Left lung (tissue), 10 donors: Measurements from ENCODE around the gene ARFRP1. TPM values are rescaled to one million over a fixed set of nuclear protein-coding genes. Genes with fewer than 3 reads are reported as not detected.

Source experiments
- ATAC-seq: fragments of 200-7000 bp; cut with Tn5 transposase; one replicate; pipeline ENCODE4 v1.9.1; 2020; ENCODE audit warnings: moderate library complexity
- DNase-seq, 4 donors: peaks; one replicate each; pipeline ENCODE4 v3.0.0-alpha.2; 2013 to 2020
- H3K27ac ChIP-seq, 2 donors: fragments of 200-600 bp; sonication (generic) in 1 of 2; one replicate each; pipeline versions ENCODE4 v1.5.0 to v1.8.0; 2020 to 2021
- H3K27me3 ChIP-seq, 2 donors: fragments of 200-600 bp; sonication (generic) in 1 of 2; one replicate each; pipeline versions ENCODE4 v1.5.0 to v1.8.0; 2020 to 2021
- H3K36me3 ChIP-seq, 2 donors: fragments of 200-600 bp; sonication (generic) in 1 of 2; one replicate each; pipeline versions ENCODE4 v1.5.0 to v1.8.0; 2020 to 2021
- H3K4me1 ChIP-seq, 2 donors: fragments of 200-600 bp; one replicate each; pipeline ENCODE4 v1.8.0; 2021
- H3K4me3 ChIP-seq, 2 donors: fragments of 200-600 bp; sonication (generic) in 1 of 2; one replicate each; pipeline versions ENCODE4 v1.5.0 to v1.8.0; 2020 to 2021; ENCODE audit warnings: mild to moderate bottlenecking in 1 of 2
- H3K9me3 ChIP-seq, 2 donors: fragments of 200-600 bp; sonication (generic) in 1 of 2; one replicate each; pipeline versions ENCODE4 v1.5.0 to v1.8.0; 2020 to 2021
- CTCF ChIP-seq, 2 donors: fragments of 200-600 bp; sonication (generic) in 1 of 2; IDR thresholded peaks; one replicate each; pipeline versions ENCODE4 v1.5.0 to v1.8.0; 2021; ENCODE audit warnings: antibody characterized with exemption in 2 of 2
- intact Hi-C, 2 donors: fragments of 100-400 bp; cut with DNase I; formaldehyde crosslinking; loops; one replicate each; pipeline versions ENCODE4 v1.11.2 to v1.14.2; 2022
- polyA plus RNA-seq, 6 donors: library from polyadenylated mRNA; unstranded; fragments of 120-200 nt; gene quantifications; one replicate each; pipeline ENCODE4 v1.2.1, GENCODE V29; 2013; ENCODE audit not compliant: insufficient read length in 6 of 6
- total RNA-seq, 2 donors: library from RNA; stranded (reverse); fragmentation: NEBNext Ultra II Directional; extraction: Animal tissue kit (Norgen Biotek cat#: 25700); gene quantifications; one replicate each; pipeline ENCODE4 v1.2.1, GENCODE V29; 2021
- donor health status: DM: no; HTN: yes; CAD: no.
- donor health status: DM: no; HTN: no; CAD: no.

ARFRP1 gene
- total and polyA plus RNA-seq, 8 donors = 29.1 to 46.9 (median 32.8) TPM

DNA sequence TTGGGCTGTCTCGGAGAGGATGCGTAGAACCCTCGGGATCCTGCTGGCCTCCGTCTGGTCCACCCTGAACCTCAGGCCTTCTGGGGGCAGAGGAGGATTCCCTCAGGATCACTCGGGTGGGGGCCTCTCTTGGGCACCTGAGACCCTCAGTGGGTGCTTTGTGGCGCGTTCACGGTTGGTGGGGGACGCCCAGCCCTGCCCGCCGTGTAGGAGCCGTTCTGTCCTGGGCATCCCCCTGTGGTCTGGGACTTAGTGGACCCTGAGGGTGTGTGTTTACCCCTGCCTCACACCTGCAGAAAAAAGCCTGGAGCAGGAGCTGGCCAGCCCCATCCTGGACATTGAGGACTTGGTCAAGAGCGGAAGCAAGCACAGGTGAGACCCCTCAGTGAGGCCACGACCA, 42.1 kb downstream of the ARFRP1 start:
- H3K9me3 ChIP-seq = no peaks in the 10 kb centered on the region
- H3K4me3 ChIP-seq = no peak overlapping the region
- H3K36me3 ChIP-seq = peaks cover 0 to 83% of the 10 kb centered on the region in 2 donors
- H3K27ac ChIP-seq = no peak overlapping the region
- no peaks in the 10 kb centered on the region for H3K4me1 ChIP-seq
- H3K27me3 ChIP-seq = no peaks in the 10 kb centered on the region
- TF ChIP-seq CTCF (IDR thresholded peaks at IDR 0.05) = no peak
- intact Hi-C loops = no loop called here
- DNase-seq (no peak), ATAC-seq (no peak)

GRCh38 chr20:63664861-63665594, 42.7 kb downstream of the ARFRP1 start:
- TF ChIP-seq CTCF (IDR thresholded peaks at IDR 0.05) = no peak
- ATAC-seq (no peak), DNase-seq (peak in 1 of 4 donors; percentile 75)
- H3K9me3 ChIP-seq = no peaks in the 10 kb centered on the region
- intact Hi-C loops = no loop called here
- no peaks in the 10 kb centered on the region for H3K27me3 ChIP-seq
- no peak overlapping the region for H3K4me3 ChIP-seq
- H3K36me3 ChIP-seq = peaks cover 0 to 85% of the 10 kb centered on the region in 2 donors
- peaks cover 0 to 3% of the 10 kb centered on the region in 2 donors for H3K4me1 ChIP-seq
- H3K27ac ChIP-seq = no peak overlapping the region

DNA sequence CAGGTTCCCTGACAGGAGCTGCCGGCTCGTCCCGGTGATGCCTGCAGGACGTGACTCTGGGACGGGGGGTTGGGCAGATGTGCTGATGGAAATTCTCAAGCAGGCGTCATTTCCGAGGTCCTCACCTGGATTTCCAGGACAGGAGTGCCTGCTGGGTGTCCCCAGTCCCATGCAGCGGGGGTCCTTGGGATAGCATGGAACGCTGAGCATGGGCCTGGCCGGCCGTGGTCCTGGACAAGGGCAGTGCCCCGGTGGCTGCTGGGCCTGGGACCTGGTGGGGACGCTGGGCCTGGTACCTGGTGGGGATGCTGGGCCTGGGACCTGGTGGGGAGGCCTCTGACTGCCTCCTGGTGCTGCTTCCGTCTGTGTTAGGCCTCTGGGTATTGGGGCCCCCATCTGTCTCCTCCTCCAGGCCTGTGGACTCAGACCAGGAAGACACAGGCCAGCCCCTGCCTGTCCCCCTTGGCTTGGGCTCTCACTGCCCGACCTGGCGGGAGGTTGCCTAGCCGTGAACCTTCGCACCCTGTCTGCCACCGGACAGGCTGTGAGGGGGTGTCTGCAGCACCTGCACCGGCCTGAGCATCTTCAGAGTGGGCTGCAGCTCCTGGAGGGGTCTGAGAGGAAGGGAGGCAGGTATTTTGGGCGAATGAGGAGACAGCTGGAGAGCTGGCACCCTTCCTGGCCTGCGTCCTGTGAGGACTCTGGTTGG, 43.5 kb downstream of the ARFRP1 start:
- H3K36me3 ChIP-seq = peaks cover 0 to 84% of the 10 kb centered on the region in 2 donors
- TF ChIP-seq CTCF (IDR thresholded peaks at IDR 0.05) = no peak
- DNase-seq (peak in 1 of 4 donors; percentile 71), ATAC-seq (no peak)
- no peaks in the 10 kb centered on the region for H3K9me3 ChIP-seq
- no peak overlapping the region for H3K4me3 ChIP-seq
- H3K4me1 ChIP-seq = peaks cover 3 to 11% of the 10 kb centered on the region in 2 donors
- no peaks in the 10 kb centered on the region for H3K27me3 ChIP-seq
- no peak overlapping the region for H3K27ac ChIP-seq
- intact Hi-C loops = no loop called here

DNA sequence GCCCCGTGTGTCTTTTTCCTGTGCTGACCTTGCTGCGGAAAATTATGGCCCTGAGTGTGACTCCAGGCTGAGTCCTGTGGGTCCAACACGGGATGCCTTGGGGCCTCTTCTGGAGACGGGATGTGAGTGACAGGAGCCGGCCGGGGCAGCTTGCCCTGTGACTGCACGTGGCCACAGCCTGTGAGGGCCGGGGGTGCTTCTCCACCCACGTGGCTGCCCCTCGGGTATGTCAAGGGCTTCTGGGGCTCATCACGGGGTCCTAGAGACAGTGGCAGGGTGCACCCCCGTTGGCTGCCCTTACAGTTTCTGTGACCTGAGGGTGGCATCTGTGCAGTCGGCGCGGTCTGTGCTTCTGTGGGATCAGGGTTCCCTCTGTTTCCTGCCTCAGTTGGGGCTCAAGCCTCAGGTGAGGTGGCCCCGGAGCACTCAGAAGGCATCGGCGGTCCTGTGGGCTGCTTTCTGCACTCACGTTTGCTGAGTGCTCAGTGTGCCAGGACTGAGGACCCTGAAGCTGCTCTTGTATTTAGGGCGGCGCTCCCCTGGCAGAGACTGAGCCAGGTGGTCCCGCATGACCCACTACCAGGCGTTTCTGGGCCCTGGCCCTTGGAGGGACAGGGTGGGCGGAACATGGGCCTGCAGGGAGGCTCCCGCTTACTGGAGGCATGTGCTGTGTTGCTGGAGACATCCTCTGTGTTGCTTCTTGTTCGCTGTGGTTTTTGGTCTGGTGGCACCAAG, 44.3 kb downstream of the ARFRP1 start:
- no peak for TF ChIP-seq CTCF (IDR thresholded peaks at IDR 0.05)
- ATAC-seq (no peak), DNase-seq (peak in 1 of 4 donors; percentile 55)
- no peak overlapping the region for H3K27ac ChIP-seq
- no peaks in the 10 kb centered on the region for H3K9me3 ChIP-seq
- intact Hi-C loops = no loop called here
- peaks cover 7 to 15% of the 10 kb centered on the region in 2 donors for H3K4me1 ChIP-seq
- H3K27me3 ChIP-seq = no peaks in the 10 kb centered on the region
- no peak overlapping the region for H3K4me3 ChIP-seq
- H3K36me3 ChIP-seq = peaks cover 0 to 76% of the 10 kb centered on the region in 2 donors

DNA sequence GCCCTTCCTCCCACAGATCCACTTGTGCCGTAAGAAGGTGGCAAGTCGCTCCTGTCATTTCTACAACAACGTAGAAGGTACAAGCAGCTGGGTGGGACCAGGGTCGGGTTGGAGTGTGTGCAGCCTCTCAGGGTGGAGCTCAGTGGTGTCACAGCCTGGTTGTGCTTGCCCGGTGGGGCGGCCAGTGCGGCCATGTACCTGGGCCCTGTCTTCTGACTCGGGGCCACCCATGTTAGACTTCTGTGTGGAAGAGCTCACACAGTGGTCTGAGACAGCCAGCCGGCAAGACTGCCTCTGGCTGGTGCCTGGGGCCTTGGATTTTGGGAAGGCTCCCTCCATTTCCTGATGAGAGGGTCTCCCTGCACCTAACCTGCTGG, 45.0 kb downstream of the ARFRP1 start:
- no peaks in the 10 kb centered on the region for H3K27me3 ChIP-seq
- no peak overlapping the region for H3K27ac ChIP-seq
- H3K4me3 ChIP-seq = no peak overlapping the region
- no peak for ATAC-seq
- H3K4me1 ChIP-seq = peaks cover 9 to 18% of the 10 kb centered on the region in 2 donors
- no peak for TF ChIP-seq CTCF (IDR thresholded peaks at IDR 0.05)
- intact Hi-C loops = no loop called here
- DNase-seq = peak in 1 of 4 donors; percentile 64
- no peaks in the 10 kb centered on the region for H3K9me3 ChIP-seq
- peaks cover 0 to 69% of the 10 kb centered on the region in 2 donors for H3K36me3 ChIP-seq
